ENCODE measurements around the gene HGD.

Gene HGD

GRCh38 chr3:120596116-120596852 lies 85.8 kb downstream of the HGD start, which contains the start of gene NDUFB4:
Gene NDUFB4, plus strand, starts transcription at chr3:120596336. Its CDS starts 24 bp downstream, at chr3:120596360.
- Histone ChIP-seq H3K4me1 (peaks cover 28% of the 10 kb centered on the region), H4K20me1 (peaks cover 42% of the 10 kb centered on the region), H3K9me3 (no peaks in the 10 kb centered on the region), H3K4me3 (peak within 1 kb of the TSS; percentile 86), H3K36me3 (peaks cover 37% of the 10 kb centered on the region), H3K9ac (peak within 1 kb of the TSS; percentile 97), H3K27me3 (no peaks in the 10 kb centered on the region), H3K4me2 (peak within 1 kb of the TSS; percentile 89), H3K27ac (peak within 1 kb of the TSS; percentile 97)
- TF ChIP-seq Cebpa-rat (IDR thresholded peaks at IDR 0.05) = no peak

- H3K4me1 ChIP-seq = peaks cover 28% of the 10 kb centered on the region
- no peaks in the 10 kb centered on the region for H3K9me3 ChIP-seq
- H3K4me2 ChIP-seq = peak overlapping the region; percentile 70
- peaks cover 32% of the 10 kb centered on the region for H3K36me3 ChIP-seq
- peak overlapping the region; percentile 97; the same call in 1 of the 2 replicates for H3K27ac ChIP-seq
- peaks cover 37% of the 10 kb centered on the region for H4K20me1 ChIP-seq
- H3K4me3 ChIP-seq = peak overlapping the region; percentile 86
- no peak for TF ChIP-seq Cebpa-rat (IDR thresholded peaks at IDR 0.05)
- peak overlapping the region; percentile 97; the same call in 1 of the 2 replicates for H3K9ac ChIP-seq
- no peaks in the 10 kb centered on the region for H3K27me3 ChIP-seq
Measured at GRCh38 chr3:120595788-120596115, 86.3 kb downstream of the HGD start.

GRCh38 chr3:120587332-120587975 lies 94.6 kb downstream of the HGD start:
- Histone ChIP-seq H3K9me3 (no peaks in the 10 kb centered on the region), H3K27me3 (no peaks in the 10 kb centered on the region), H4K20me1 (no peaks in the 10 kb centered on the region)

More at GRCh38 chr3:120587332-120587975, 94.6 kb downstream of the HGD start:
- Histone ChIP-seq H3K4me3 (no peak overlapping the region), H3K36me3 (no peaks in the 10 kb centered on the region), H3K4me1 (no peaks in the 10 kb centered on the region), H3K27ac (no peak overlapping the region), H3K9ac (no peak overlapping the region), H3K4me2 (no peak overlapping the region)
- no peak for TF ChIP-seq Cebpa-rat (IDR thresholded peaks at IDR 0.05)

Measured in BLaER1 (cell line).